HG03196 (cell line): ENCODE measurements around the gene MSMP.

Experiments used
- ATAC-seq: cut with Tn5 transposase; IDR thresholded peaks from one replicate; pipeline ENCODE4 v1.9.1; 2021; ENCODE audit not compliant: unreplicated experiment

The MSMP gene

GRCh38 chr9:35771534-35771933, 17.5 kb upstream of the MSMP start:
- ATAC-seq = no peak

- ATAC-seq = no peak
These were observed 17.0 kb upstream of the MSMP start for GRCh38 chr9:35771075-35771433.

DNA sequence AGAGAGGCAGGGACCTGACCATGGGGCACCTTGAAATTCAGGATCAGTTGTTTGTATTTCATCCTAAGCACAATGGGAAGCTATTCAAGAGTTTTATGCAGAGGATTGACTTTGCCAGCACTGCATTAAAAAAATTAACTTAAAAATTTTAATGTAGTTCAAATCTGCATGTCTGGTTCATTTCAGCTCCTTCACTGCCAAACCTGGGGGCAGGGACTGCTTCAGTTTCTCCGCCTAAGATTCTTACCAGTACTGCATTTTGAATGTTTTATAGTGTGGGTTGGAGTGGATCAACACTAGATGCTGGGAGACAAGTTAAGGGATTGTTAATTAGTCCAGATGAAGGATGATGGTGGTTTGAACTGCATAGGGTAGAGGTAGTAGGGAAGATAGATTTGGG, 15.7 kb upstream of the MSMP start:
- no peak for ATAC-seq

GRCh38 chr9:35767458-35767857, 13.4 kb upstream of the MSMP start:
- ATAC-seq = no peak

GRCh38 chr9:35766997-35767396, 12.9 kb upstream of the MSMP start:
- ATAC-seq = no peak

- ATAC-seq = no peak
These were observed 9.7 kb upstream of the MSMP start for GRCh38 chr9:35763803-35764202.

GRCh38 chr9:35763181-35763580, 9.1 kb upstream of the MSMP start:
- ATAC-seq = no peak

DNA sequence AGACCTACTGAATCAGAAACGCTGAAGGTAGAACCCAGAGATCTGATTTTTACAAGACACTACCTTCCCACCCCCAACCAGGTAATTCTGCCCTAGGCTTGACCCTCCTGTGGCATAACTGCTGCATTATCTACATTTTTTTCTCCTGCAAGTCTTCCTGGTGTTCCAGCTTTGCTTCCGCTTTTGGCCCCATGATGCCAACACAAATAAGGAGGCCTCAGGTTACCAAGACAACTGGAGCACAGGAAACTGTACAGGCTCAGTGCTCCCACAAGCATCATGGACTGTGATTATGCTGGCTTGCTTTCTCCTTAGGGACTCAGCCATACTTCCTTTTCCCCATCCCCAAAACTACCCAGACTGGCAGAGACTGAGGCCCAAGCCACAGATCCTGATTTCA, 6.6 kb upstream of the MSMP start:
- no peak for ATAC-seq

DNA sequence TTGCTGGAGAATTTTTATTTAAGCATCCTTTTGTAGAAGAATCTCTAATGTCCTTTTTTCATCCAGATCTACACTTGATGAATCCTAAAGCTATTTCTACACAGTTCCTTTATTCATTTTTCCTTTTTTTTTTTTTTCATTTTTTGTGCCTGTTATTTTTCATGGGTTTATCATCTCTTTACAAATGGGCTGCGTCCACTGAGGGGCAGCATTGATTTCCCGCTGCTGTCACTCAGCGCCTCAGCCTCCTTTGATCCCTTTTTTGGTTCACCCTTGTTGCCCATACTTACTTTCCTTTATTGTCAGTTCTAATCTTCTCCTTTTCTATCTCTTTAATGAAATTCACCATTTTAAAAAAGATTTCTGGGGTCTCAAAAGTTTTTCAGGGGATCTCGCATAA, 5.7 kb upstream of the MSMP start:
- no peak for ATAC-seq

- ATAC-seq = no peak
These were observed 4.5 kb upstream of the MSMP start for GRCh38 chr9:35758475-35759050.

- no peak for ATAC-seq
These were observed 3.8 kb upstream of the MSMP start for GRCh38 chr9:35757892-35758275.

- peak; percentile 39 for ATAC-seq
These were observed 3.3 kb upstream of the MSMP start for GRCh38 chr9:35757226-35757891.

- peak; percentile 54 for ATAC-seq
These were observed 2.5 kb upstream of the MSMP start for GRCh38 chr9:35756275-35757225.

- ATAC-seq = no peak
These were observed 995 bp upstream of the MSMP start for GRCh38 chr9:35755071-35755470.

DNA sequence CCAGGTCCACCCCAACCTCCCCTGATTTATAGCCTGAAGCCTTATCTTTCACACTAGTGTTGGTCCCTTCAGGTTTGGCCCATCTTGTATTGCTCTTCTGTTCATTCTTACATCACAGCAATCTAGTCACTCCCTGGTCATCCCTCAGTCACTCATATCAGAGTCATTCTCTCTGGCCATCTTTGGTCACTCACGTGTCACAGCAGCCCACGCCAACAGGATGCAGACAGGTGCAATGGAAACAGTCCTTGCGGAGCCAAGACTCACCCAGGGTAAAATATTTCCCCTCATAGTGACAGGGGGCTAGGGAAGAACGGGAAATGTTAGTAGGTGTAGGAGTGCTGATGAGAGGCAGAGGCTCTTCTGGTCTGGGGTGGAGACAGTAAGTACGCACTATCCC, 610 bp downstream of the MSMP start:
- ATAC-seq = no peak

- ATAC-seq = no peak
These were observed 3.9 kb downstream of the MSMP start for GRCh38 chr9:35750256-35750531.

- peak; percentile 25 for ATAC-seq
These were observed 4.4 kb downstream of the MSMP start for GRCh38 chr9:35749515-35750255.

DNA sequence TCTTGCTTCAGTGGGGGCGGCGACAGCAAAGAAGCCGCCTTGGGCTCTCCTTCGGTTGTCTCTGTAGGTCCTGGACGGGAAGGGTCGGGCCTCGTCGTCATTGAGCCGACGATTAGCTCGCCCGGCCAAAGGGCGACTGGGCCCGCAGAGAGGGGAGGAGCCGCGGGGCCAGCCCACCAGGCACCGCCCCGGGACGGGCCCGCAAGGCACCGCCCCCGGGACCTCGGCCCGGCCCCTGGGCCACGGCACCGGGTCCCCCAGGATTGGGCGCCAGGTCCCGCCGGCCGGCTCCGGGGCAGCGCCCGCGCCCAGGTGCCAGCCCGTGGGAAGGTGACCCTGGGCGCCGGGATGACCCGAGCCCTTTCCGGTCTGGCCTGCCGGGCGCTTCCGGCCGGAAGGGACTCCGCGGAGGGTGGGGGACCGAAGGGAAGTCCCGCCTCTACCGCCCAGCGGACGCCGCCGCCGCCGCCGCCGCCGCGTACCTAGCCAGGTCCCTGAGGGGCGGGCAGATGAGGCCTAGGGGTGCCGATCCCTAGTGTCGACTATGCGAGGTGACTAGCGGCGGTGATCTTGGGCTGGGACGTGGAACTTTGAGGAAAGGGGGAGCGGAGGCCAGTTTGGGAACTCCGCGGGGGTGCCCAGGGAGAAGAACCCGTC, 5.1 kb downstream of the MSMP start, which contains the start of the genes GBA2 and RGP1:
Gene GBA2 (minus strand): TSS at position 371 of the 657 bp plus-strand sequence. CDS start 524 bp downstream, outside the sequence.
Gene RGP1 (plus strand): TSS at position 430 of the 657 bp plus-strand sequence. CDS start 469 bp downstream, outside the sequence.
- ATAC-seq = peak; percentile 66

GRCh38 chr9:35748242-35748857, 5.7 kb downstream of the MSMP start:
- ATAC-seq = no peak

DNA sequence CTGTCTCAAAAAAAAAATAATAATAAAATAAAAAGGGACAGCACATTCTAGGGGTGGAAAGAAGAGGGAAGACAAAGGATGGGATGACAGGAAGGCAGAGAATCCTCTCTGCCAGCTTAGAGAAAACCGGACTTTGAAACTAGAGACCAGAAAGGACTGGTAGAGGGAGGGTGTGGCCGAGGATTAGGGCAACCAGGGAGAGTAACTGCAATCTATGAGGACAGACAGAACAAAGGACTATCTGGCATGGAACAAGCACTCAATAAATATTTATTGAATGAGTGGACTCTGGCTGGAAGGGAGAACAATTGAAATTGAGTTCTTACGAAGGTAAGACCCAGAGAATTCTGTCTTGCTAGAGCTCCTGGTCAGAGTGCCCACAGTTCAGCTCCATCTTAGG, 7.5 kb downstream of the MSMP start:
- no peak for ATAC-seq
